Stimulated activated naive CD4-positive, alpha-beta T cell treated with Interleukin-2 at 50 U/mL for 16 hours (primary cell): ENCODE results near the gene NMRK2.
"Not testable (repeated sequence)": the region's sequence is repeated elsewhere in the genome, so short reads cannot be mapped to it uniquely, and the experiment has no call there.

Source experiments
- DNase-seq: peaks from one replicate; lab custom pipeline; 2025; lab: John Stamatoyannopoulos, UW

The NMRK2 gene

DNA sequence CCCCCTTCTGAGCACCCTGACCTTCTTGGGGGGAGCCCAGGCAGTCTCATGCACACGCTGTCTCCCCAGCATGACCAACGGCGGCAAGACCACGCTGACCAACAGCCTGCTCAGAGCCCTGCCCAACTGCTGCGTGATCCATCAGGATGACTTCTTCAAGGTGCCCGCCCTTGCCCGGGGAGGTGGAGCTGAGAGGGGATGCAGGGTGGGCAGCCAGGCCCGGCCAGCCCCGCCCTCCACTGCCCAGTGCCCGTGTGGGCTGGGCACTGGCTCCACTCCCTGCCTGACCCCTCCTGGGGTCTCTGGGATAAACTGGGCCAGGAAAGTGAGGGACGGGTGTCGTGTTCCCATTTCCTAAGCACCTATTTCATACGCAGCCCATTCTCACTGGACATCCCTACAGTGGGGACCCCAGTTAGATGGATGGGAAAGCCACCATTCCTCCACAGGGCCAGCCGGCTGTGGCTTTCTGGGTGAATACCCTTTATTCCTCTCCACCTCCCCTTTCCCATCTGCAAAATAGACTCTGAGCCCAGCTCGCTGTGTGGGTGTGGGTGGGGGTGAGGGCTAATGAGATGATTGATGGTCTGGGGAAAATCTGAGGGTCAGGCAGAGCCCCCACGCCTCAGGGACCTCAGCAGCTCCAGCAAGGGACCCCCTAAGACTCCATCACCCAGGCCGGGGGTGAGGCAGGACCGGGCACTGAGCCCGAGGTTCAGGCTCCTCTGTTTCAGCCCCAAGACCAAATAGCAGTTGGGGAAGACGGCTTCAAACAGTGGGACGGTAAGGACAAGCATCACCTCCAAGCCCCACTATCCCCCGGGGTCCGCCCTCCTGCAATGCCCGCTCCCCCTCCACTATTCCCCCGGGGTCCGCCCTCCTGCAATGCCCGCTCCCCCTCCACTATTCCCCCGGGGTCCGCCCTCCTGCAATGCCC, 3.9 kb downstream of the NMRK2 start:
- no peak for DNase-seq

- DNase-seq = not testable (repeated sequence)
Observed at GRCh38 chr19:3938300-3938950, 5.6 kb downstream of the NMRK2 start.

DNA sequence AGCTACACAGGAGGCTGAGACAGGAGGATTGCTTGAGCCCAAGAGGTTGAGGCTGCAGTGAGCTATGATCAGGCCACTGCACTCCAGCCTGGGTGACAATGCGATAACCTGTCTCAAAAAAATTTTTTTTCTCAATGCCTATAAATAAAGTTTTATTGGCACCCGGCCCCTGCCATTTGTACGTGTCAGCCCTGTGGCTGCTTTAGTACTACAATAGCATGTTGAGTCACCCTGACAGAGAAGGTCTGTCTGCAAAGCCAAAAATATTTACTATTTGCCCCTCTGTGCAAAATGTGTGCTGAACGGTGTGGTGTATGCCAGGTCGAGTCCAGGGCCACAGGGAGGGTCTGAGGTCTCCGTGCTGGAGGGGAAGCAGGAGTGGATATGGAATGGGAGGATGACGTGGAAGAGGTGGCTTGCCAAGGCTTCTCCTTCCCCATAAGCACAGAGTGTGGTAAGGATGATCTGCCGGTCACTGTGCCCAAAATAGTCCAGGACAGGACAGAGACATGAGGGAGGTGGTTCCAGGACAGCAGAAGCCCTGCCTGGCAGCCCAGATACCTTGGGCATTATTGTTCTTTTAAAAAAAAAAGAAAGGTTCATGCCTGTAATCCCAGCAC, 10.0 kb downstream of the NMRK2 start:
- DNase-seq = no peak

GRCh38 chr19:3944018-3944721, 11.3 kb downstream of the NMRK2 start:
- no peak for DNase-seq

- DNase-seq = no peak
Observed at GRCh38 chr19:3945838-3946237, 13.0 kb downstream of the NMRK2 start.

GRCh38 chr19:3947316-3947933, 14.6 kb downstream of the NMRK2 start:
- DNase-seq = not testable (repeated sequence)

- DNase-seq = no peak
Observed at GRCh38 chr19:3949294-3949693, 16.4 kb downstream of the NMRK2 start.

GRCh38 chr19:3949997-3950859, 17.4 kb downstream of the NMRK2 start:
- DNase-seq = no peak

GRCh38 chr19:3950871-3951861, 18.3 kb downstream of the NMRK2 start:
- no peak for DNase-seq

DNA sequence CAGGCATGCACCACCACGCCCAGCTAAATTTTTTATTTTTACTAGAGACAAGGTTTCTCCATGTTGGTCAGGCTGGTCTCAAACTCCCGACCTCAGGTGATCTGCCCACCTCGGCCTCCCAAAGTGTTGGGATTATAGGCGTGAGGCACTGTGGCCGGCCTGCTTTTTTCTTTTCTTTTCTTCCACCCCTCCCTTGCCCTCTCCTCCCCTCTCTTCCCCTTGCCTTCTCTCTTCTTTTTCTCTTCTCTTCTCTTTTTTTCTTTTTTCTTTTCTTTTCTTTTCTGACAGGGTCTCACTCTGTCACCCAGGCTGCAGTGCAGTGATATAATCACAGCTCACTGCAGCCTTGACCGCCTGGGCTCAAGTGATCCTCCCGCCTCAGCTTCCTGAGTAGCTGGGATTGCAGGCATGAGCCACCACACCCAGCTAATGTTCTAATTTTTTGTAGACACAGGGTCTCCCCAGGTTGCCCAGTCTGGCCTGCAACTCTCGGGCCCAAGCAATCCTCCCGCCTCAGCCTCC, 19.9 kb downstream of the NMRK2 start:
- not testable (repeated sequence) for DNase-seq

GRCh38 chr19:3954107-3954506, 21.2 kb downstream of the NMRK2 start:
- DNase-seq = no peak

DNA sequence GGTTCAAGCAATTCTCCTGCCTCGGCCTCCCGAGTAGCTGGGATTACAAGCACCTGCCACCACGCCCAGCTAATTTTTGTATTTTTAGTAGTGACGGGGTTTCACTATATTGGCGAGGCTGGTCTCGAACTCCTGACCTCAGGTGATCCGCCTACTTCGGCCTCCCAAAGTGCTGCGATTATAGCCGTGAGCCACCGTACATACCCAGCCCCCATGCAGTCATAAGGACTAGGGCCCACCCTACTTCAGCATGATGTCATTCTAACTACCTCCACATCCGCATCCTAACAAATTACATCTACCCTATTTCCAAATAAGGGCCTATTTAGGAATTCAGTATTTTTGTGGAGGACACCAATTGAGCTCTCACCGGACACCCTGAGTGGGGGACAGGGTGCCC, 22.4 kb downstream of the NMRK2 start:
- DNase-seq = not testable (repeated sequence)

GRCh38 chr19:3955688-3956087, 22.8 kb downstream of the NMRK2 start:
- DNase-seq = no peak

- no peak for DNase-seq
Observed at GRCh38 chr19:3958836-3959765, 26.2 kb downstream of the NMRK2 start.

GRCh38 chr19:3959766-3960131, 26.9 kb downstream of the NMRK2 start:
- DNase-seq = no peak

DNA sequence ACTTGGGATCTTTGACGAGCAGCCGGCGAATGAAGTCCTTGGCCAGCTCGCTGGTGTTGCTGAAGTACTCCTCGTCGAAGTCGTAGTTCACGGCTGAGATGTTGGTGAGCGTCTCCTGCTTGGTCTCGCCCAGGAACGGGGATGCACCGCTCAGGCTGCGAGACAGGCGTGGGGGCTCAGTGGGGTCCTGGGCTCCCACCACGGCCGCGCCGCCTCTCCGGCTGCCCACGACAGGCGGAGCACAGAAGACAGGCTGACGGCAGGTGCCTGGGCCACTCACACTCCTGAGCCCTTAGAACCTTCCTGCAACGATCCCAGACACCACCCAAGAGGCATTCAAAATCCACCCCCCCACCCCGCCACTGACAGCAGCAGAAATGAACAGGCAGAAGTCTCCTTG, 28.1 kb downstream of the NMRK2 start:
- DNase-seq = no peak

- DNase-seq = no peak
Observed at GRCh38 chr19:3963458-3964255, 30.8 kb downstream of the NMRK2 start.
